Omental fat pad (tissue), 4 donors: ENCODE results near the gene PCK2. TPM values are rescaled to one million over a fixed set of nuclear protein-coding genes. Genes with fewer than 3 reads are reported as not detected.

ENCODE experiments used
- ATAC-seq: fragments of 150-250 bp; one replicate; pipeline ENCODE4 v1.9.1; 2016; ENCODE audit warnings: mild to moderate bottlenecking, moderate library complexity; ENCODE audit not compliant: low FRiP score
- DNase-seq: peaks from one replicate; pipeline ENCODE4 v3.0.0-alpha.2; 2019; ENCODE audit warnings: low spot score
- CTCF ChIP-seq, 3 donors: fragments of 450-650 bp; IDR thresholded peaks; one replicate each; pipeline ENCODE4 v1.5.1; 2016 to 2017; ENCODE audit warnings: antibody characterized with exemption in 3 of 3, mild to moderate bottlenecking in 3 of 3, moderate library complexity in 2 of 3
- total RNA-seq, 4 donors: library from RNA; depleted of rRNA; stranded (reverse); fragments of >200 nt; gene quantifications; one replicate each; pipeline ENCODE4 v1.1.0, GENCODE V29; 2016

PCK2 gene
- total RNA-seq, 4 donors from 2014 or later = 33.6 to 53.4 (median 42.9) TPM

DNA sequence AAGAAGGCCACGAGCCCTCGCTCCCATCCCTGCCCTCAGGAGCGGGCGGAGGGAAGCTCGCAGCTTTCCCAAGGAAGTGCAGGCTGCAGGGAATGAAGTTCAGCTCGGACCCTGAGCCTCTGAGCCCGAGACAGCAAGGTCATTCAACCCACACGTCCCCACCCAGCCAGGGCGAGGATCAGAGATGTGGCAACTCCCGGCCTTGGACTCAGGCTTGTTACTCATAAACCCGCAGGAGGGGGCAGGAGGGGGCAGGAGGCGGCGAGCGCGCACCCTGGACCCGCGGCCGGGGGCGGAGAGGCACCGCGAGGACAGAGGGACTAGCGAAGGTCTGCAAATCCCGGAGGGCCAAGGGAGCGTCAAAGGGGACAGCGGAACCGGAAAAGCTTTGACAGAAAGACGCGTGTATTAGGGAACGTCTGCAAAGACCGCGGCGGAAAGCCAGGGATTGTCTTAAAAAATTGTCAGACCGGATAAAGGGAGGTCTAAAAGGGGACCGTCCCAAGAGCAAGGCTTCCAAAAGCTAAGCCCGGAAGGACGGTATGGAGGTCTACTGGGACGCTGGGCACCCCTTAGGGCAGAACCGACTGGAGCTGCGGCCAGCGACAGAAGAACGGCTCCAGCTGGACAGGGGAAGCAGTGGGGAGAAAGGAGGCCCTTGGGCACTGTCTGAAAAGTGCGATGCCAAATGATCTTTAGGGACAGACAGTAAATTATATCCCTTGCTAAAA lies 19.9 kb downstream of the PCK2 start:
- peak; percentile 75 for DNase-seq
- ATAC-seq = peak; percentile 77
- TF ChIP-seq CTCF (IDR thresholded peaks at IDR 0.05) = no peak

GRCh38 chr14:24114532-24115421 lies 20.7 kb downstream of the PCK2 start, which contains the start of the genes DCAF11 and NRL:
Gene DCAF11, plus strand, starts transcription at chr14:24114777. Its CDS starts 818 bp downstream, at chr14:24115595.
Gene NRL, minus strand, starts transcription at chr14:24114949. Its CDS starts 32,101 bp downstream, at chr14:24082848.
- no peak for TF ChIP-seq CTCF (IDR thresholded peaks at IDR 0.05)
- DNase-seq (peak; percentile 92), ATAC-seq (peak; percentile 97)

- no peak for TF ChIP-seq CTCF (IDR thresholded peaks at IDR 0.05)
- DNase-seq = no peak
- ATAC-seq = no peak
These were observed 21.5 kb downstream of the PCK2 start for GRCh38 chr14:24115422-24116127.

DNA sequence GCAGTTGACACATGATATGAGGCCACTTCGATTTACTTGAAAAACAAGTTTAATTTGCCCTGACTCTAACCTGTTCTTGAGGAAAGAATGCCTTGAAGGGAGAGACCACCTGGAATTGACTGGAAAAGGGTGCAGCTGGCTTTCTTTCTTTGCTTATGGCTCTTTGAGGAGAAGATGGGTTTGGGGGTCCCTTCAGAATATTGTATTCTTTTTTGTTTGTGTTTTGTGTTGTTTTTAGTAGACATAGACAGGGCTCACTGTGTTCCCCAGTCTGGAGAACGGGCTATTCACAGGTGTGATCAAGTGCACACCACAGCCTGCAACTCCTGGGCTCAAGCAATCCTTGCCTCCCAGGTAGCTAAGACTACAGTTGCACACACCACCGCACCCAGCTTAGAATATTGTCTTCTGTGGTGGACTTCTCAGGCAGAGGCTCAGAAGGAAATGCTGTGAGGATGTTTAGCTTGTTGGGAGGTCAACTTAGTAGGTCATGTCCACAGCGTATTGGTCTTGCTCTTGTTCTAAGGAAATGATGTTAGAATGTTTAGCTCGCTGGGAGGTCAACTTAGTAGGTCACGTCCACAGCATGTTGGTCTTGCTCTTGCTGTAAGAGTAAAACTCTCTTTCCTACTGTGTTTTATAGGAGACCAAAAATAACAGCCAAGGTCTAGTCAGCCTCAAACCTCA lies 22.2 kb downstream of the PCK2 start:
- ATAC-seq (no peak), DNase-seq (no peak)
- TF ChIP-seq CTCF (IDR thresholded peaks at IDR 0.05) = no peak

DNA sequence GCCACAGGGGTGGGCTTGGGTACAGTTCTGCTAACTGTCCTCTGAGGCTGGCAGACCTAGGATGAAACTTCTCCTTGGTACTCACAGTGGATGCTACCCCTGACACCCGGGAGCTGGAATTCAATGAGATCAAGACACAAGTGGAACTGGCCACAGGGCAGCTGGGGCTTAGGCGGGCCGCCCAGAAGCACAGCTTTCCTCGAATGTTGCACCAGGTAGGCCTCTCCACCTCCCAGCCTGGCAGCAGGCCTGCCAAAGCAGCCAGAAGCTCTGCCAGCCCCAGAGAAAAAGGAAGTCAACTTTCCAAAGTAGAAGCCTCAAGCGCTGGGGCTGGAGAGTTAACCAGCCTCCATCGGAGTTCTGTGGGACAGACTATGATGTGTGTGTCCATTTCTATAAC lies 23.1 kb downstream of the PCK2 start:
- ATAC-seq = no peak
- no peak for DNase-seq
- TF ChIP-seq CTCF (IDR thresholded peaks at IDR 0.05) = no peak

GRCh38 chr14:24119691-24120090 lies 25.6 kb downstream of the PCK2 start:
- TF ChIP-seq CTCF (IDR thresholded peaks at IDR 0.05) = no peak
- DNase-seq = no peak
- no peak for ATAC-seq
